ENCODE results near the gene MRPL14. TPM values are rescaled to one million over a fixed set of nuclear protein-coding genes. Genes with fewer than 3 reads are reported as not detected.
A peak's percentile ranks its signal among the peaks of the same experiment; 100 is the strongest.

MRPL14 gene
- total and polyA plus RNA-seq, 2 of the 8 experiments (the other 6 are each of a cell fraction or from before 2014, with no cell fraction given): 82.0 to 97.1 TPM

DNA sequence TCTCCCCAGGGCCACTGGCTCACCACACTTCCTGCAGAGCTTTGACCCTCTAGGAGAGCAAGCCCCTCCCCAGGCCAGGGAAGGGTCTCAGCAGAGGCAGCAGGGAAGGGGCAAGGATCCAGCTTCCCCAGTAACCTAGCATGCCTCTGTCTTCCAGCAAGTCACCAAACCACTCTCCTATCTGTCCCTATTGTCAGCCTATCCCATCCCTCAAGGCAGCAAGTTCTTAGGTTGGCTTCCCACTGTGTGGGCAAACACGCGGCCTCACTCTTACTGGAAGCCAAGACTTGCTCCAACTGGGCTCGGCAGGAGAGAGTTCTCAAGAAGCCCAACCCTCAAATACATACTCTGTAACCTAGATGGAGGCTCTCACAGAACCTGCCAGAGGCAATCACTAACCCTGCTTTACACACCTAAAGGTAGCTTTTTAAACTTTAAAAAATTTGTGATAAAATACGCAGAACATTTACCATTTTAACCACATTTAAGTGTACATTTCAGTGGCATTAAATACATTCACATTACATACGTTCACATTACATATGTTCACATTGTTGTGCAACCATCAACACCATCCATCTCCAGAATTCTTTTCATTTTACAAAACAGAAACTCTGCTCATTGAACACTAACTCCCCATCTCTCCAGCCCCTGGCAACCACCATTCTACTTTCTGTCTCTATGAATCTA is 58.5 kb downstream of the MRPL14 start:
- no peak overlapping the region for H2AFZ ChIP-seq (ENCODE audit: low read length)
- H4K91ac ChIP-seq (replicated peaks; ENCODE audit: insufficient read length, low read length): no peak overlapping the region
- H3K56ac ChIP-seq (replicated peaks; ENCODE audit: insufficient read length, low read depth, low read length): no peak overlapping the region
- 0 out of 2 replicates have a peak overlapping the region, but pooled peaks have one; percentile 27 for H2BK5ac ChIP-seq (ENCODE audit: low read depth, low read length)
- H3K18ac ChIP-seq (ENCODE audit: extremely low read depth, low read length): peak overlapping the region; percentile 96
- H4K8ac ChIP-seq (ENCODE audit: extremely low read depth, insufficient read depth, low read length): 0 out of 2 replicates have a peak overlapping the region, but pooled peaks have one; percentile 87
- no peak overlapping the region for H2BK120ac ChIP-seq (replicated peaks; ENCODE audit: low read depth, low read length)
- H3K4me2 ChIP-seq (ENCODE audit: insufficient read depth in 1 of 2, low read depth in 2 of 2, low read length in 2 of 2): peak overlapping the region; percentile 37 to 40; a peak in 2 of 4 replicates
- 0 out of 4 replicates have a peak, but pooled peaks of 1 of the 2 experiments have one; percentile 43 for TF ChIP-seq HDAC2 (IDR thresholded peaks at IDR 0.05; ENCODE audit: borderline replicate concordance in 1 of 2, low read depth in 2 of 2, low read length in 2 of 2)
- 0 out of 2 replicates have a peak, but pooled peaks have one; percentile 31 for TF ChIP-seq TAF1 (IDR thresholded peaks at IDR 0.05; ENCODE audit: low read depth, low read length)
- TF ChIP-seq, protein P1, sequence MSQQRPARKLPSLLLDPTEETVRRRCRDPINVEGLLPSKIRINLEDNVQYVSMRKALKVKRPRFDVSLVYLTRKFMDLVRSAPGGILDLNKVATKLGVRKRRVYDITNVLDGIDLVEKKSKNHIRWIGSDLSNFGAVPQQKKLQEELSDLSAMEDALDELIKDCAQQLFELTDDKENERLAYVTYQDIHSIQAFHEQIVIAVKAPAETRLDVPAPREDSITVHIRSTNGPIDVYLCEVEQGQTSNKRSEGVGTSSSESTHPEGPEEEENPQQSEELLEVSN (IDR thresholded peaks at IDR 0.05): peak; percentile 76
- peak; percentile 95 for TF ChIP-seq MAX (IDR thresholded peaks at IDR 0.05)
- no peak for TF ChIP-seq ATF3 (IDR thresholded peaks at IDR 0.05; ENCODE audit: insufficient read depth, low read depth, low read length)
- no peaks in the 10 kb centered on the region for H3K9me3 ChIP-seq (ENCODE audit: insufficient read depth in 2 of 2, low read depth in 1 of 2, low read length in 1 of 2)
- H3K36me3 ChIP-seq (ENCODE audit: control insufficient read depth in 2 of 4, insufficient read depth in 4 of 4, low read length in 3 of 4): no peaks in the 10 kb centered on the region
- no peaks in the 10 kb centered on the region for H3K79me2 ChIP-seq (ENCODE audit: control insufficient read depth in 1 of 2, insufficient read depth in 2 of 2, low read length in 2 of 2)
- H3K4me3 ChIP-seq (ENCODE audit: extremely low read depth in 1 of 4, insufficient read depth in 2 of 4, low read depth in 3 of 4, low read length in 4 of 4): no peak overlapping the region
- H3K14ac ChIP-seq (ENCODE audit: insufficient read length): no peak overlapping the region
- peak overlapping the region; percentile 92 for H3K4ac ChIP-seq (replicated peaks; ENCODE audit: insufficient read length, low read depth, low read length)
- peaks cover 5% of the 10 kb centered on the region for H3K23me2 ChIP-seq (ENCODE audit: low read depth, low read length)
- CTCF ChIA-PET (ENCODE audit: partially characterized antibody): interaction anchor here (0.5 to 23.4 kb wide), 13 partner anchors 10 to 1192 kb away, joined by 3 to 331 read pairs (median 4); partner anchors contain the start of gene VEGFA
- H3K79me1 ChIP-seq (ENCODE audit: low read depth, low read length): no peaks in the 10 kb centered on the region; the same call in 1 of the 2 replicates
- no peaks in the 10 kb centered on the region; a peak in 1 of 7 replicates for H3K27me3 ChIP-seq (replicated peaks in 1 of 4; ENCODE audit: control insufficient read depth in 3 of 4, extremely low read depth in 1 of 4, insufficient read depth in 3 of 4, low read length in 3 of 4)
- no peak overlapping the region for H3K27ac ChIP-seq (ENCODE audit: low read depth, low read length)
- FAIRE-seq (no peak), DNase-seq (ENCODE audit: low read depth in 1 of 2, low spot score in 2 of 2) (no peak)
- H2BK20ac ChIP-seq (ENCODE audit: low read length): peak overlapping the region; percentile 93
- H3K23ac ChIP-seq (ENCODE audit: insufficient read length): no peak overlapping the region
- H3K9ac ChIP-seq (replicated peaks in 1 of 4; ENCODE audit: extremely low read depth in 1 of 4, low read depth in 3 of 4, low read length in 3 of 4): no peak overlapping the region
- H3K4me1 ChIP-seq (replicated peaks in 1 of 4; ENCODE audit: control insufficient read depth in 3 of 4, insufficient read depth in 4 of 4, low read length in 3 of 4): peaks cover 6 to 27% (median 16%) of the 10 kb centered on the region in 4 experiments
- POLR2A ChIA-PET (ENCODE audit: partially characterized antibody): no interaction called here
- no peak overlapping the region for H2BK12ac ChIP-seq (ENCODE audit: low read depth, low read length)
- H4K20me1 ChIP-seq (replicated peaks in 1 of 2; ENCODE audit: control insufficient read depth in 1 of 2, insufficient read depth in 2 of 2, low read length in 2 of 2): no peaks in the 10 kb centered on the region
- 47% methylated on average over 5 of the region's 5 CpGs; no CpG with 5 or more reads in 1 of the 2 experiments for WGBS, 2 experiments (ENCODE audit: extremely low coverage in 1 of 2, insufficient coverage in 1 of 2, insufficient read length in 1 of 2, insufficient replicate concordance in 2 of 2, low coverage in 1 of 2, low lambda C conversion rate in 2 of 2, missing lambda C conversion rate in 1 of 2)
- peak overlapping the region; percentile 88 for H4K5ac ChIP-seq (ENCODE audit: insufficient read length, low read depth, low read length)
- H2BK15ac ChIP-seq (ENCODE audit: low read length): peak overlapping the region; percentile 9; the same call in 1 of the 2 replicates
- H2AK5ac ChIP-seq (ENCODE audit: low read depth, low read length): no peak overlapping the region
